GM19240 (cell line): ENCODE data around the gene KAT6B.

ENCODE experiments used
- DNase-seq: peaks from one replicate; pipeline ENCODE4 v3.0.0; 2011; ENCODE audit warnings: low spot score; ENCODE audit not compliant: insufficient read length

The KAT6B gene

GRCh38 chr10:74949034-74949832 is 122.8 kb downstream of the KAT6B start:
- DNase-seq = no peak

- DNase-seq = no peak
These were observed 123.7 kb downstream of the KAT6B start for GRCh38 chr10:74949843-74950765.

DNA sequence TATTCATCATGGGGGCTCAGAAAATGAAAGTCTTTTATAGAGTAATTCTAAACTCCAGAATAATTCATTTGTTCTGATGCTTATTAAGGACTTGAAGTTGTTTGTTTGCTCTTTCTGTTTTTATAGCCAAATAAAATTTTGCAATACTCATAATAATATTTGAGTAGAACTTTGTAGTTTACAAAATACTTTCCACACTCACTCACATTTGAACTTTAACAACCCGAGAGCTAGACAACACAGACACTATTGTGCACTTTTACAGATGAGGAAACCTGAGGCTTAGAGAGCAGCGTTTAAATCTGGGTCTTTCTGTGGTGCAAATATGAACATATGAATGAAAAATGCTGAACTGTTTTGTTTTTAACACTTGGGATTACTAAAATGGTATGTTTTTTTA is 126.8 kb downstream of the KAT6B start:
- no peak for DNase-seq

DNA sequence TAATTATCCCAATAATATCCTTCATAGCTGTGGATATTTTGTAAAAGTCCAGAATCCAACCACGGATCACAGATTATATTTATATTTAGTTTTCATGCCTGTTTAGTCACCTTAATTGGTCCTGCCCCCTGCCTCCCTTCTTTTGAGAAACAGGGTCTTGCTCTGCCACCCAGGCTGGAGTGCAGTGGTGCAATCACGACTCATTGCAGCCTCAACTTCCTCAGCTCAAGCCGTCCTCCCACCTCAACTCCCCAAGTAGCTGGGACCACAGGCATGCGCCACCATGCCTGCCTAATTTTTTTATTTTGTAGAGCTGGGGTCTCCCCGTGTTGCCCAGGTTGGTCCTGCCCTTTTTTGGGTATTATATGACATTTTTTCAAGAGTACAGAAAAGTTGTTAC is 129.4 kb downstream of the KAT6B start:
- DNase-seq = no peak

DNA sequence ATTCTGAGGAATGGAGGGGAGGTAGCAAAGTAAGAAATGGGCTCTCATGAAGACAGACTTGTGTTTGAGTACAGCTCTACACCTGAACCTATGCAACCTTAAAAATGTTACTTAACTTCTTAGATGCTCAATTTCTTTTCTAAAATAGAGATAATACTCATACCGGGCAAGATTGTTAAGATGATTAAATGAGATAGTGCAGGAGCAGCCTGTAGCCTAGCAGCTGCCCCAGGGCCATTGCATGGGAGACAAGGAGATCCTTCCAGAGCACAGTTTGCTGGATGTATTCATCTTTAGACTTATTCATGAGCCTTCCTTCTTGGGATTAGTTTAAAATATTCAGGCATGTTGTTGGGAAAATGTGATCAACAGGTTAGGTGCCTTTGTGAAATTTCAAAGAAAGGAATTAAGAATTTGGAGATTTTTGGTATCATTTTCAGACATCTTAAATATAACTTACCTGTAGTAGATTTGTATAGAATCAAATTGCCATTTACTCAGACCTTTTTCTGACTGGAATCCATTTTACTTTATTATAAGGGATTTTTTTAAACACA is 130.2 kb downstream of the KAT6B start:
- DNase-seq = no peak

DNA sequence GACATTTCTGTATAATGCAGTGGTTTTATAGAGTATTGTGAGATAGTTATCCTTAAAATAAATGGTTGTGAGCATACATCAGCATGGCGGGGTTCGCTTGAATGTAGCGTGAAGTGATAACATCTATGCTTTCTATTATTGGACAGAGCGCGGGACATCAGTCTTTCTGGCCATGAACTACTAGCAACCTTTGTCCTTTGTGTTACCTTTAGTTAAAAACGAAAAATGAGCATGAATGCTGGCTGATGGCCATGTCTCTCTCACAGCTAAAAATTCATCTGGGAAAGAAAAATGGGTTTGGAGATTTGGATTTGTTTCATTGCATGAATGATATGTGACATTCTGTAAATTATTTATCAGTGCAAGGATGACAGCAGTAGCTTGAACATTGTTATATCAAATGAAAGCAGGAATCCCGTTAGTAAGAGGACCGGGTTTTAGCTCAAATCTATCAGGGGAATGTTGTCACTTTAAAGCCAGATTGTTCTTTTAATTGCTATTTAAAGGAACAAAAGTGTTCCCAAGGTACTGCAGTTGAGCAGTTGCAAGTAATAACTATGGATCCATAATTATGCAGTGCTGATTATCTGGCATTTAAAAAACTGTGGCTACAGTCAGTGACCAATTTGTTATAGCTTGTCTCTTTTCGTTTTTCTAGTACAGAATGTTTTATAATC is 131.0 kb downstream of the KAT6B start:
- DNase-seq = no peak

- no peak for DNase-seq
These were observed 131.9 kb downstream of the KAT6B start for GRCh38 chr10:74958316-74958715.

GRCh38 chr10:74960670-74961069 is 134.3 kb downstream of the KAT6B start:
- no peak for DNase-seq

DNA sequence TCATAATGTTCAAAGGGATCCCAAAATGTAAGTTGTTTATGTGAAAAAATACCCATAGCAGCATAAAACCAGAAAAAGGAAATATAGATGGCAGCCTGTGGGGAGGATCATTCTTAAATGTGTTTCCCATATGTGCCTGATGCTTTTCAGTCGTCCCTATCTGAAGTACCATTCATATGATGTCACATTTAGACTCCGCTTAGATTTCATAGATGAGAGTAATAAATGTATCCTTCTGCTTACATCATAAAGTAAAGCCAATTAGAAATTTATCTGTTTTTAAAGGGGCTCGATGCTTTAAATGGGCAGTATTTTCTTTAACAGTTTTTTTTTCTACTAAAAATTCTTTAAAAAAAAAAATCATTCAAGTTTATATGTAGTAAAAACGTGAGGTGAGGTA is 136.1 kb downstream of the KAT6B start:
- no peak for DNase-seq

- no peak for DNase-seq
These were observed 137.1 kb downstream of the KAT6B start for GRCh38 chr10:74963549-74963948.

- no peak for DNase-seq
These were observed 141.7 kb downstream of the KAT6B start for GRCh38 chr10:74967911-74968666.

DNA sequence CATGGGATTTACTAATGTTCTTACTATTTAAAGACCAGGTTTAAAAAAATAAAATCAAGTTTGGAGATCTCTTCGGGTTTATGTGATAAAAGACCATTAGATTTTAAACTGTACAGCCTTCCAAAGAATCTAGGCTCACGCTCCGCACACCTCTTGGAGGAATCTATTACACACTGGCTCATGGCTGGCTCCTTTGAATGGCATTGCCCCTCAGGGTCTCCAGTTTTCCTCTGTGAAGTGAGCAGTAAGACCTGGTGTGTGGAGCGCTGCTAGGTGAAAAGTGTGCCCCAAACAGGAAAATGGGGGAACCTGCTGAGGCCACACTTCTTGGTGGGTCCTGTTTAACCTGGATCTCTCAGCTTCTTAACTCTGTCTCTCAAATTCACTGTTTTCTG is 142.3 kb downstream of the KAT6B start:
- no peak for DNase-seq

DNA sequence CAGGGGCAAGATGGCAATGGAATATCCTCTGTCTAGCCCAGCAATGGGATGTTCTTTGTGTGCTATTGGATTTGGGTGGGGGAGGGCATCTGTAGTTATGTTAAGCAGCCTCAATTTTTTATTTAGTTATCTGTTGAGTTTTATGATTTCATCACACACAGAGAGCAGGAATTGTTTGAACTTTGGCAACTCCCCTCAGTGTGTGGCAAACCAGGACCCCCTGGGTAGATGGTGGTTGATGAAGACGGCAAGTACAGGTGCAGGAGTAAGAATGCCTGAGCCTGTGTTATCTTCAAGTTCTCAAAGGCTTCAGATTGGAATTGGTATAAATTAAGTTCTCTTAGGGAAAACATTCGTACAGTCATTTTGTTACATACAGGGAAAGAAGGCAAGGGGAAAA is 142.7 kb downstream of the KAT6B start:
- no peak for DNase-seq

- no peak for DNase-seq
These were observed 143.1 kb downstream of the KAT6B start for GRCh38 chr10:74969530-74969929.

DNA sequence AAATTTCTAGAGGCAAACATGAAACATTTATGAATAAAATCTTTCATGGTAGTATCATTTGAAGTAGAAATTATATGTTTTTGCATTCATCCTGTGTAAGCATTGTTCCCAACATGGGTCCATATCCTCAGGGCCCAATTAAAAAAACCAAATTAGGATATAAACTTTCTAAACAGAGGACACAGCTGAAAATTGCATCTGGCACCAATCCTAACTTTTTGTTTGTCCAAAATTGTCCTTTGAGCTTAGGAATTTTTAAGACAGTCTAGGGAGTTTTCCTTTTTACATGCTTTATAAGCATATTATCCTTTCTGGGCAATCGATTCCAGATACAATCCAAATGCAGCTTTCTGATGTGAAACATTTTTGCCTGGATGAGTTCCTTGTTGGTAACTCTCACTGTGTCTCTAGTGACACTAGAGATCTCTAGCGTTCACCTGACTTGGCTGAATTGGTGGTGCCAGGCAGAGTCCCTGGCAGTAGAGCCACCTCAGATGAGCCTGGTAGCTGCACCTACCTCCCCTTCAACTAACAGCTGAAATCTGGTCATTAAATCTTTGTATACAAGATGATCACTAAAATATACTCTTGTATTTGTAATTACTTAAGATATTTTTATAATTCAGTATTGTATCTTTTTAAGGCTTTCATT is 147.5 kb downstream of the KAT6B start:
- DNase-seq = no peak

- DNase-seq = no peak
These were observed 149.4 kb downstream of the KAT6B start for GRCh38 chr10:74975758-74976157.

DNA sequence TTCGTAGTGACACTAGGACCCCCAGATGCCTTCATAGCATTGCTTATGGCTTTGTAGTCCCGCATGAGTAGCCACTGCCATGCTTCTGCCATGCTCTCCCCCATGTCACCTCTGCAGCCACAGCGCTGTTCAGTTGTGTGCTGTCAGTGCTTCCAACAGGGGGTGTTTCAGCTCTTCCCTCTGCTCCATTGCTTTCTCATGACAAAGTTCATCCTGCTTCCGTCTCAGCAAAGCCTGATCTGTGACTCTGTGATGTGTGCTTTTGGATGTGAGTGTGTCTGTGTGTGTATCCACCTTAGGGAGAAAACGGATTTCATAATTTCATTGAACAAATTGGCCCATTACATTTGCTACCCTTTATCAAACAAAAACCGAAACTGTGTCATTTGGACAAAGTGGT is 150.2 kb downstream of the KAT6B start:
- no peak for DNase-seq

DNA sequence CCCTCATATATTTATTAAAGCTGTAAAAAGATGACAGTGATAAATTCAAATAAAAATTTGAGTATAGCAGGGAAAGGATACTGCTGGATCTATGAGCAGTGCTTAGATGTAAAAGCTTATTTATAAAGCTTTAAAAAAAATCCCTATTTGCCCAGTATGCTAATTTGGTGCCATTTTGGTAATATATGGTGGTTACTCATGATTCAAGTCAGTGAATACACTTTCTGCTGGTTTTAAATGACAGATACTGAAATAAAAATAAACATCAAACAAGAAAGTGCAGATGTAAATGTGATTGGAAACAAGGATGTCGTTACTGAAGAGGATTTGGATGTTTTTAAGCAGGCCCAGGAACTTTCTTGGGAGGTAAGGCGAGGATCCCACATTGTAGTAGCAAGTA is 150.7 kb downstream of the KAT6B start:
- no peak for DNase-seq

DNA sequence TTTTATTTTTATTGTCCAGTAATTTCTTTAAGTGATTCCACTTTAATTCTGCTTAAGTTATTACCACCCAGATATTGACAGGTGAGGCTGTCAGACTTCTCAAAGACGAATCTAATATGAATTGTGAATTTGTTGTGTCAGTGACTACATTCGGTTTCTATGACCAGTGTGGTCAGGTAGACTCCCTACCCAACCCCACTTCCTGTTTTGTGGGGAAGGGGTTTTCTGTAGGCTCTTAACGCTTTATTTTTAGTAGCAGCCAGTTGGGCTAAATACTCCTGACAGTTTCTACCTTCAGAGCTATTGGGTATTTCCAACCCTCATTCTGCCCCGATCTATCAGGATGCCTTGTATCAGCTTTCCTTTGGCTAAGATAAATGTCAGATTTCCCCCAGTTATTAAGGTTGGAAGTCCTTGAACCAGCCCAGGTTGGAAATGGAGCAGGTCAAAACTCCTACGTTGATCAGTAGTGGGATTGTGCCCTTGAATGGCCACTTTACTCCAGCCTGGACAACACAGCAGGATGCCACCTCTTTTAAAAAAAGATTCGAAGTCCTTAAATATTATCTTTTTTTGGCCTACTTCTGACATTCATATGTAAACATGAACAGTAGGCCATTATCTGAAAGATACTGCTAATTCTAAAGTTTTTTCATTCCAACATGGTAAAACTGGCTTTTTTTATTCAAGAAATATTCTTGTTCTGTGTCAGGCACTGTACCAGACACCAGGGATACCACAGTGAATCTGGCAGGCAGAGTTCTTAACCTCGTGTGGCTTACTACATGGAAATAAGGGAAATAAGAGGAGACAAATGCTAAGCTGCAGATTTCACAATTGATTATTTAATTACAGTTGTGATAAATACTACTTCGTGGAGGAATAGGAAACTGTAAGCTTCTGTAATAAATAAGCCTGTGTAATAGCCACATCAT is 151.8 kb downstream of the KAT6B start:
- DNase-seq = peak; percentile 43
